CD4-positive, alpha-beta T cell treated with Interleukin-12 subunit alpha and Interleukin-12 subunit beta, for 1 hour (primary cell): ENCODE measurements around the gene TRIB2.
"Not testable (repeated sequence)": the region's sequence is repeated elsewhere in the genome, so short reads cannot be mapped to it uniquely, and the experiment has no call there.

Experiments used
- DNase-seq: peaks from one replicate; pipeline ENCODE4 v3.0.0-alpha.2; 2020

TRIB2 gene

DNA sequence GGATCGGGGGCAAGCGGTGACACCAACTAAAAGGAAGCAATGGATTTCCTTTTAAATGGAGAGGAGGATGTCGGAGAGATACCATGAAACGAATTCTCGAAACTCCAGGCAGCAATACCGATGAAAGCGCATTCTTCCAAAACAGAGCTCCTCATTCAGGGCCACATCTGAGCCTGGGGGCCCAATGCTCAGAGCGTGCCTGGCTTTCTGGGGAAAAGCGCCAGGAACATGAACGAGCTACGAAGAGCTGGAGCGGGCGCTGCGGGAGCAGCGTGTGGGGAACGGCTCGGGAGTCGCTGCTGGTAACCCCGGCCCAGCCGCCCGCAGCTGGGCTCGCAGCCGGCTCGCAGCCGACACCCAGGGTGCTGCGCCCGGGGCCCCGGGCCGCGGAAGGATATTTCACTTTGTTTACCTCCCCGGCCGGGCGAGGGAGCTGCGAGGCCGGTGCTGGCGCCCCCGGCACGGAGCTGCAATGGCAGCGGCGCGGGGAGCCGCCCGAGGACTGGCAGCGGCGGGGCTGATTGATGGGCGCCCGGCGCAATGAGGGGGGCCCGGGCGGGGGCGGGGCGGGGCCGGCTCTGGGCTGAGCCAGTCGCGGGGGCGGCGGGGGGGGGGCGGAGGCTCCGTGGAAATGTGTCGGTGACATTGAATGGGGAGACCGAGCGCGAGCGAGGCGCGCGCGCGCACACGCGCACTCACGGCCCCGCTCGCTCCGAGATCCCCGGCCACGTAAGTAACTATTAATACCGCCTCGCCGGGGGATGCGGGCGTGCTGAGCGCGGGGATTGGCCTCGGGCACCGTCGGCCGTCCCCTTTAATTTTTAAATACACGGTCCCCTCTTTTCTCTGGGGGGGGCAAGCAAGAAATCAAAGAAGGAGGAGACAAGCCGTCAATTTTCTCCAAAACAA is at the start of gene TRIB2:
Gene TRIB2 (plus strand): TSS at position 655 of the 909 bp plus-strand sequence. CDS start 1,372 bp downstream, outside the sequence.
- peak; percentile 94 for DNase-seq

- DNase-seq = no peak
Observed at GRCh38 chr2:12669036-12669435, 47.7 kb upstream of the TRIB2 start.

- no peak for DNase-seq
Observed at GRCh38 chr2:12672711-12673315, 43.9 kb upstream of the TRIB2 start.

GRCh38 chr2:12674644-12675328 is 42.0 kb upstream of the TRIB2 start:
- DNase-seq = no peak

DNA sequence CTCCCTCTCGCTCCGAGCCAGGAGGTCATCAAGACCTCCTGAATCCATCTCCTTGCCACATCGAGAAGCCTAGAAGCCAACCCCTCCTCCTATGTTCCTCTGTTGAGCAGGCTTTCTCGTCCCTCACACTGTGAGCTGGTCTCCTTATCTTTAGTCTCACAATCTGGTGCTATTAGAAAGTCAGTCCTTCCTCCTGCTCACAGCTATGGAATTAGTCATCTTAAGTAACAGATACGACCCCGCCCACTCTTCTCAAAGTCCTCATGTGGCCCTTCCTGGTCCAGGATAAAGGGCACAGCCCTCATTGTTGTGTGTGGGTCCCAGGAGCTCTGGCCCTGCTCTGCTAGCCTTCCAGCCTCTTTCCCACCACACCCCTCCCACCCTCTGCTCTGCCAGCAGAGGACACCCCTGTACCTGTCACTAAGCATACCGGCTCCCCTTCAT is 41.4 kb upstream of the TRIB2 start:
- no peak for DNase-seq

GRCh38 chr2:12675801-12676200 is 40.9 kb upstream of the TRIB2 start:
- no peak for DNase-seq

DNA sequence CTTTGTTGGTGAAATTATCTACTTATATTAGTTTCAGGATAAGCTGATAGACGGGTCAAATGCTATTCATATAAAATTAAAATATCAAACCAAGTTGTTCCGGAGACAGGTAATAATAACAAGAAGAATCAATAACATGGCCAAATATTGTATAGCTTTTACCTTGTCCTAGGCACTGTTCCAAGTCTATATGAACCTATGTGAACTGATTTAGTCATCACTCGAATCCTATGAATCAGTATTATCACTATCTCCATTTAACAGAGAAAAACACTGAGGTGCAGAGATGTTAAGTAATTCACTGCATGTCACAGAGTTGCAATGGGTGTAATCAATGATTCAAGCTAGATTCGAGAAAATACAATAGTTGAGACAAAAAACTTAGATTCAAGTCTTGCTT is 40.0 kb upstream of the TRIB2 start:
- DNase-seq = no peak

GRCh38 chr2:12678186-12678585 is 38.5 kb upstream of the TRIB2 start:
- no peak for DNase-seq

- no peak for DNase-seq
Observed at GRCh38 chr2:12679550-12680072, 37.1 kb upstream of the TRIB2 start.

DNA sequence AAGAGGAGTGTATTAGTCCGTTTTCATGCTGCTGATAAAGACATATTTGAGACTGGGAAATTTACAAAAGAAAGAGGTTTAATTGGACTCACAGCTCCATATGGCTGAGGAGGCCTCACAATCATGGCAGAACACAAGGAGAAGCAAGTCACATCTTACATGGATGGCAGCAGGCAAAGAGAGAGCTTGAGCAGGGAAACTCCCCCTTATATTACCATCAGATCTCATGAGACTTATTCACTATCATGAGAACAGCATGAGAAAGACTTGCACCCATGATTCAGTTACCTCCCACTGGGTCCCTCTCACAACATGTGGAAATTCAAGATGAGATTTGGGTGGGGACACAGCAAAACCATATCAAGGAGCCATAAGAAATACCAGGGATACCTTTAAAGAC is 36.6 kb upstream of the TRIB2 start:
- DNase-seq = not testable (repeated sequence)

GRCh38 chr2:12682017-12682416 is 34.7 kb upstream of the TRIB2 start:
- no peak for DNase-seq

DNA sequence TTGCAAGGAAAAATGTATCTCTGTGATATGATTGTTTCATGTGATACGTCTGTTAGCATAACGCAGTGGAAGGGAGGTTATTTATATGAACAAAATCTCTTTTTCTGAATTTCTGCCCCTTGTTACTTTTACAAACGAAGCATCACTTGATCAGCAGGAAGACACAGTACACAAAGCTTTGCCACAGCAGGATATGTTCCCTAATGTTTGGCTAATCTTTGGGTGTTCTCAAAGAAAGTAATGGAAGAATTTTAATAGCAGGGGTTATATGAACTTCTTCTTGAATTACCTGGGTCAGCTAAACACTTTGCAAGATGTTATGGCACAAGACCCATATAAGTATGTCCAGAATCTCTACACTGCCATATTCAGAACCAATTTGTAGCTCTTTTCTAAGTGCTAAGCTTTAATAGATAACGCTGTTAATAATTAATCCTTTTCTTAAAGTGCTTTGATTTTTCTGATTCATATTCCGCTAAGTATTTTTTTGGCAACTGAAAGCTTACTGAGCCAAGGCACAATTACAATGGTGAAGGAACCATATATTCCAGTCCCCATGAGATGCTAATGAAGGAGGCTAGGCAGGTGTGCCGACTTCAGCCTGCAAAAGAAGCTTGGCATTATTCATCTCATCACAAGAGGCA is 33.2 kb upstream of the TRIB2 start:
- DNase-seq = no peak

- DNase-seq = no peak
Observed at GRCh38 chr2:12684471-12684936, 32.2 kb upstream of the TRIB2 start.

DNA sequence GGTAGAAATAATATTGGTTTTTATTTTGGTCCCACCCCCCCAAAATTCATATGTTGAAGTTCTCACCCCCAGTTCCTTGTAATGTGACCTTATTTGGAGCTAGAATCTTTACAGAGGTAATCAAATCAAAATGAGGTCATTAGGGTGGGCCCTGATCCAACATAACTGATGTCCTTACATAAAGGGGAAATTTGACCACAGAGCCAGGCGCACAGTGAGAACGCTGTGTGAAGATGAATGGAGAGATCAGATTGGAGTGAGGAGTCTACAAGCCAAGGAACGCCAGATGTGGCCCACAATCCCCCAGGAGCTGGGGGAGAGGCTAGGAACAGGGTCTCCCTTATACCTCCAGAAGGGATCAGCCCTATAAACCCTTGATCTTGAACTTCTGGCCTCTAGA is 31.6 kb upstream of the TRIB2 start:
- no peak for DNase-seq

- DNase-seq = no peak
Observed at GRCh38 chr2:12685956-12686355, 30.8 kb upstream of the TRIB2 start.

DNA sequence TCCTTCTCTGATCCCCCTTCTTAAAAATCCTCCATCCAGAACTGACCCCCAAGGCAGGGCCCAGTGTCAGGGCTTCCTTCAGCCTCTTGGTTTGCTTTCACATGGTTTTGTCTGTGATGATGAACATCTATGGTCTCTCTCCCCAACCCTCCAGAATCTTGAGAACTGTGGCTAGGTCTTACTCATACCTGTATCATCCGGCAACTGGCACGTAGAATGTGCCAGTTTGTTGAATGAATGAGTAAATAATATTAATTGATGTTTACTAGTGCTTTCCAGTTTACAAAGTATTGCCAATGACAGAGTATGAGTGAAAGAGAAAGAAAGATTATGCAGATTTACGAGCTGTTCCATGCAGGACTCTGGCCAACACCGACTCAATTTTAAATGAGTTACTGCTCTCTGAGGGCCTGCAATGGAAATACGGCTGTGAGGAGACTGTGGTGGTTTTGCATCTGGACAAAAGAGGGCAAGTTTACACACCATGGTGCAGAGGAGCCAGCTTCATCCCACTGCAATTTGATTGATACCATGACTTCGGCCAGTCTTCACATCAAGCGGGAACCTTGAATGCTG is 29.9 kb upstream of the TRIB2 start:
- no peak for DNase-seq

DNA sequence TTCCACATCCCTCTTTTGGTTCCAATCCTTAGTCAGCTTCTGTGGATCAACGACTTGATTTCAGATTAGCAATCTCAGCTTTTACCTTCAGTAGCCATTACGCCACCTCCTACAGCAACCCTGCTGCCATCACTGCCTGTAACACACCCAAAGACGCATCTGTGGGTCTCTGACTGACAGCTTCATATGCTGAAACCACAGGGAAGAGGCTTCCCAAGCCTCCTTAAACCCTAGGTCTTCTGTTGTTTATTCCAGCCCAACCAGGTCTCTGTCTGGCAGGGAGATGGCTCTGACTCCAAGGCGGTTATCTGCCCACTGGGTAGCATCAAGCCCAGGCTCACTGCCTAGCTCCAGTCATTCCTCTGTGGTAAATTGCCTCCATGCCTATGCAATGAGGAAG is 28.6 kb upstream of the TRIB2 start:
- DNase-seq = no peak

DNA sequence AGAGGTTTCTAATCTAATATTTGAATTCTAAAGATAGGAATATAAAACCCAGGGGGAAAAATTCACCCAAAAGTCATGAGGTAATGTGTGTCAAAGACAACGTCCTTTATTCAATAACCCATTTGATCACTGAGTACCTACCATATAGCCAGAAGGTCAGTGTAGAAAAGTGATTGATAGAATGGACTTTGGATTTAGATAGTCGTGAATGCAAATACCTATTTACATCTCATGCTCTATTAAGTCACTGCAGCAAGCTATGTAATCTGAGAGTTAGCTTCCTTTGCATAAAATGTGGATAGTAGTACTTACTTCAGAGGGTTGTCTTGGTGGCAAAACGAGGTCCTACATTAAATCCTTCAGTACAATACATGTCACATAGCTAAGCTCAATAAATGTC is 27.8 kb upstream of the TRIB2 start:
- no peak for DNase-seq

DNA sequence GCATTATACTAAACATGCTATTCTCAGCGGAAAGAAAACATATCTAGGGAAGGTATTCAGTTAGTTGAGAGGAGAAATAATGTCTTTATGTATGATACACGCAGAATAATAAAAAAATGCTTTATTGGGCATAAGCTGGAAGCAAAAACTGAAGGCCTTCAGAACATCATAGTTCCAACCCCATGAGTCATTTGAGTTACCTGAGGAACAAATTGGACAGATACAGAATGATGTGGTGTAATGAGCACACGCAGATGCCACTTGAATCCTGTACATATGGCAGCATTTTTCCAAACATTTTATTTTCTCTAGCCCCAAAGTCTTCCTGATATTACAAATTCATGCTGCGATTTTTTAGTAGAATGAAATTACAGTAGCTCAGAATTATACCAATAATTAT is 23.2 kb upstream of the TRIB2 start:
- no peak for DNase-seq

GRCh38 chr2:12694990-12695774 is 21.6 kb upstream of the TRIB2 start:
- DNase-seq = no peak

GRCh38 chr2:12697617-12698016 is 19.1 kb upstream of the TRIB2 start:
- DNase-seq = no peak

DNA sequence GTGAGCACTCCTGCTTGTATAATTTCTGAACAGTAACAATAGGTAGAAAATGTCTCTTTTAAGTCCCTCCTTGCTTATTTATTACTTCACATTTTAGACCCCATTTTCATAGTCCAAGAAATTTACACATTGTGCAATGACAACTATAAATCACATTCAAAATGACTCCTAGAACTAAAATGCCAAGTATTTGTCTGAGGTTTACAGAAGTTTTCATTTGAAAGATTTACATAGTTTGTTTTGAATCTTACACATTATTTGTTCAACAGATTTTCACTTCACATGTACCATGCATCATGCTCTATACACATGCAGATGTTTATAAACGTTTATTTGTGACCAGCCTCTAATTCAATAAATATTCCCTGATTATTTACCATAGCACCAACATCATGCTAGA is 15.7 kb upstream of the TRIB2 start:
- no peak for DNase-seq
